Gastroesophageal sphincter (tissue), 3 donors: Measurements from ENCODE around the gene ELMO1.

ENCODE experiments used
- CTCF ChIP-seq, 4 experiments: fragments of 200-600 bp in 2 of 4; fragments of 450-650 bp in 2 of 4; sonication (generic) in 1 of 4; IDR thresholded peaks; one replicate each; pipeline ENCODE4 v1.5.1; 2017 to 2019; ENCODE audit warnings: antibody characterized with exemption in 4 of 4, mild to moderate bottlenecking in 2 of 4, moderate library complexity in 2 of 4
- EP300 ChIP-seq: sonication (generic); formaldehyde crosslinking; IDR thresholded peaks from one replicate; pipeline ENCODE4 v1.6.1; 2017; ENCODE audit warnings: antibody characterized with exemption, mild to moderate bottlenecking
- POLR2A ChIP-seq, 2 donors: fragments of 450-650 bp; IDR thresholded peaks; one replicate each; pipeline ENCODE4 v1.6.1; 2017; ENCODE audit warnings: antibody characterized with exemption in 2 of 2, mild to moderate bottlenecking in 2 of 2, moderate library complexity in 1 of 2
- POLR2AphosphoS5 ChIP-seq: sonication (generic); formaldehyde crosslinking; IDR thresholded peaks from one replicate; pipeline ENCODE4 v1.6.1; 2017; ENCODE audit warnings: antibody characterized with exemption

DNA sequence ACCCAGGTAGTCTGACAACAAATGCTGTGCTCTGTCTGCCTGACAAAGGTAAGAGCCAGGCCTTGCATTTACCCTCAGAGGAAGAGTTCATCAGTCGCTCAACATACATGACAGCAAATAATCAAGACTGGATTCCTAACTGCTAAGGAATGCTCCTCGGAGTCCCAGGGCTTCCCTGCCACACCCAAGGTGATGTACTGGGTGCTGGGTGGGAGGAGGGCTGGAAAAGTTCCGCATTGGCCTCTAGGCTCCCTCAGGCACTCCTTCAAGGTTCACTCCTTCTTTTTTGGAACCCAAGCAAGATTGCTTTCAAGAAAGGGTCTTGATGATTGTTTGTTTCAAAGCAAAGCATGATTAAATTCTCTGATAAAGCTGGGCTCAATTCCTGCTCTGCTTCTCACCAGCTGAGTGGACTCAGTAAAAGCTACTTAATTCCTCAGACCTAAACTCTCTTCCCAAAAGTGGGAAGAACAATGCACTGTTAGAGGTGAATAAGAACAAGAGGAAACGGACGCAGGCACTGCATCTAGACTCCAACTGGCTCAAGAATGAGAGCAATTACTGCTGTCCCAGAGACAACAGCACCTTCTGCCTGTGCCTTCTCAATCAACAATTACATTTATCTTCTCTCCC, 173.5 kb downstream of the ELMO1 start:
- TF ChIP-seq CTCF (IDR thresholded peaks at IDR 0.05) (no peak), POLR2A (IDR thresholded peaks at IDR 0.05) (no peak), POLR2AphosphoS5 (no peak), EP300 (no peak)
